HG03342 (cell line): ENCODE data around the gene SECISBP2L.
"Not testable (repeated sequence)": the region's sequence is repeated elsewhere in the genome, so short reads cannot be mapped to it uniquely, and the experiment has no call there.

Source experiments
- ATAC-seq: cut with Tn5 transposase; IDR thresholded peaks from one replicate; pipeline ENCODE4 v1.9.1; 2021; ENCODE audit warnings: mild to moderate bottlenecking, moderate library complexity; ENCODE audit not compliant: unreplicated experiment

Gene SECISBP2L

GRCh38 chr15:49015896-49016295 is 30.4 kb downstream of the SECISBP2L start:
- ATAC-seq: no peak

- no peak for ATAC-seq
Measured at GRCh38 chr15:48999314-48999713, 46.9 kb downstream of the SECISBP2L start.

- ATAC-seq: no peak
Measured at GRCh38 chr15:48996276-48996675, 50.0 kb downstream of the SECISBP2L start.

GRCh38 chr15:48993380-48993779 is 52.9 kb downstream of the SECISBP2L start:
- ATAC-seq: no peak

- peak; percentile 94 for ATAC-seq
Measured at GRCh38 chr15:48992545-48992944, 53.7 kb downstream of the SECISBP2L start.

- ATAC-seq: no peak
Measured at GRCh38 chr15:48992096-48992495, 54.1 kb downstream of the SECISBP2L start.

GRCh38 chr15:48989170-48989569 is 57.1 kb downstream of the SECISBP2L start:
- ATAC-seq: no peak

- no peak for ATAC-seq
Measured at GRCh38 chr15:48987142-48987541, 59.1 kb downstream of the SECISBP2L start.

- no peak for ATAC-seq
Measured at GRCh38 chr15:48986240-48986639, 60.0 kb downstream of the SECISBP2L start.

- ATAC-seq: no peak
Measured at GRCh38 chr15:48985516-48985915, 60.7 kb downstream of the SECISBP2L start.

- no peak for ATAC-seq
Measured at GRCh38 chr15:48984811-48985352, 61.4 kb downstream of the SECISBP2L start.

GRCh38 chr15:48984021-48984710 is 62.1 kb downstream of the SECISBP2L start:
- ATAC-seq: no peak

GRCh38 chr15:48983300-48983699 is 62.9 kb downstream of the SECISBP2L start:
- ATAC-seq: no peak

- ATAC-seq: no peak
Measured at GRCh38 chr15:48981941-48982340, 64.3 kb downstream of the SECISBP2L start.

- no peak for ATAC-seq
Measured at GRCh38 chr15:48978638-48979037, 67.6 kb downstream of the SECISBP2L start.

GRCh38 chr15:48976444-48977088 is 69.7 kb downstream of the SECISBP2L start:
- no peak for ATAC-seq

- ATAC-seq: peak; percentile 98
Measured at GRCh38 chr15:48975472-48976419, 70.5 kb downstream of the SECISBP2L start.

- no peak for ATAC-seq
Measured at GRCh38 chr15:48974882-48975281, 71.4 kb downstream of the SECISBP2L start.

- ATAC-seq: no peak
Measured at GRCh38 chr15:48972750-48973503, 73.3 kb downstream of the SECISBP2L start.

- ATAC-seq: not testable (repeated sequence)
Measured at GRCh38 chr15:48970926-48971325, 75.3 kb downstream of the SECISBP2L start.
